Testis (tissue), 3 donors: ENCODE data around the gene EPDR1. TPM values are rescaled to one million over a fixed set of nuclear protein-coding genes. Genes with fewer than 3 reads are reported as not detected.

Source experiments
- DNase-seq: peaks from one replicate; pipeline ENCODE4 v3.0.0-alpha.2; 2019
- H3K27ac ChIP-seq, 2 donors: fragments of 200-600 bp; sonication (generic); one replicate each; pipeline ENCODE4 v1.5.1; 2019
- H3K27me3 ChIP-seq: fragments of 200-600 bp; sonication (generic); one replicate; pipeline ENCODE4 v1.5.1; 2019
- H3K36me3 ChIP-seq: fragments of 200-600 bp; sonication (generic); one replicate; pipeline ENCODE4 v1.5.1; 2017; ENCODE audit warnings: low read depth; ENCODE audit errors: missing control alignments
- H3K4me1 ChIP-seq: fragments of 200-600 bp; sonication (generic); one replicate; pipeline ENCODE4 v1.5.1; 2019
- H3K4me3 ChIP-seq, 2 donors: fragments of 200-600 bp; sonication (generic); one replicate each; pipeline ENCODE4 v1.5.1; 2017 to 2019
- H3K9me3 ChIP-seq: fragments of 200-600 bp; sonication (generic); one replicate; pipeline ENCODE4 v1.5.1; 2017
- CTCF ChIP-seq, 3 experiments: fragments of 450-650 bp in 2 of 3; fragments of 200-600 bp in 1 of 3; sonication (generic) in 1 of 3; IDR thresholded peaks; one replicate each; pipeline ENCODE4 v1.5.1; 2016 to 2019; ENCODE audit warnings: antibody characterized with exemption in 3 of 3, mild to moderate bottlenecking in 2 of 3, moderate library complexity in 1 of 3
- POLR2A ChIP-seq: fragments of 450-650 bp; IDR thresholded peaks from one replicate; pipeline ENCODE4 v1.6.1; 2017; ENCODE audit warnings: antibody characterized with exemption, mild to moderate bottlenecking, moderate library complexity
- WGBS, 2 donors: methylation state at CpG; one replicate each; pipeline ENCODE4 v1.1.5; 2018; 5-methylcytosine and 5-hydroxymethylcytosine counted together
- intact Hi-C: fragments of 100-400 bp; cut with DNase I; formaldehyde crosslinking; loops from one replicate; pipeline ENCODE4 v1.15.1; 2023; ENCODE audit warnings: low total_unique reads
- polyA plus RNA-seq: library from polyadenylated mRNA; stranded (reverse); fragments of 350-450 nt; fragmentation: Illumina TruSeq; extraction: RNeasy Lipid Tissue Mini Kit (QIAGEN cat#74804); gene quantifications from one replicate; pipeline ENCODE4 v1.2.3, GENCODE V29; 2014; ENCODE audit warnings: low read depth, low replicate concordance; ENCODE audit not compliant: insufficient read depth
- total RNA-seq, 2 donors: library from RNA; depleted of rRNA; stranded (reverse); fragments of >200 nt; gene quantifications; one replicate each; pipeline ENCODE4 v1.2.3, GENCODE V29; 2016

EPDR1 gene
- total and polyA plus RNA-seq, 3 donors from 2014 or later: 30.4 to 34.8 (median 33.9) TPM

- Histone ChIP-seq H3K4me3 (no peak overlapping the region), H3K27ac (peak overlapping the region; percentile 53 to 68), H3K27me3 (no peaks in the 10 kb centered on the region), H3K36me3 (no peaks in the 10 kb centered on the region), H3K4me1 (peaks cover 20% of the 10 kb centered on the region), H3K9me3 (no peaks in the 10 kb centered on the region)
- intact Hi-C loops: no loop called here
- TF ChIP-seq POLR2A (no peak), CTCF (IDR thresholded peaks at IDR 0.05) (no peak)
- DNase-seq: no peak
- 48 to 53% methylated on average over 8 of the region's 8 CpGs for WGBS, 2 donors
Measured at GRCh38 chr7:37943905-37944736, 23.7 kb downstream of the EPDR1 start.

- H3K27me3 ChIP-seq: no peaks in the 10 kb centered on the region
- H3K9me3 ChIP-seq: no peaks in the 10 kb centered on the region
- no peak for DNase-seq
- TF ChIP-seq POLR2A: no peak
- no peak for TF ChIP-seq CTCF (IDR thresholded peaks at IDR 0.05)
- no peak overlapping the region for H3K4me3 ChIP-seq
- peak overlapping the region; percentile 53 to 68 for H3K27ac ChIP-seq
- no peaks in the 10 kb centered on the region for H3K36me3 ChIP-seq
- intact Hi-C loops: no loop called here
- H3K4me1 ChIP-seq: peaks cover 20% of the 10 kb centered on the region
- WGBS, 2 donors: 36 to 46% methylated on average over 2 of the region's 2 CpGs
Measured at GRCh38 chr7:37944737-37945054, 24.3 kb downstream of the EPDR1 start.

GRCh38 chr7:37945336-37945735, 24.9 kb downstream of the EPDR1 start:
- TF ChIP-seq POLR2A (no peak), CTCF (IDR thresholded peaks at IDR 0.05) (no peak)
- Histone ChIP-seq H3K4me3 (no peak overlapping the region), H3K27me3 (no peaks in the 10 kb centered on the region), H3K9me3 (no peaks in the 10 kb centered on the region), H3K36me3 (no peaks in the 10 kb centered on the region), H3K4me1 (peaks cover 20% of the 10 kb centered on the region), H3K27ac (peak overlapping the region in 1 of 2 donors; percentile 8)
- no peak for DNase-seq
- intact Hi-C loops: no loop called here
- WGBS, 2 donors: 70 to 82% methylated on average over 4 of the region's 4 CpGs

GRCh38 chr7:37947138-37947940, 26.9 kb downstream of the EPDR1 start:
- intact Hi-C loops: no loop called here
- TF ChIP-seq POLR2A: no peak
- TF ChIP-seq CTCF (IDR thresholded peaks at IDR 0.05): no peak

More at GRCh38 chr7:37947138-37947940, 26.9 kb downstream of the EPDR1 start:
- H3K36me3 ChIP-seq: no peaks in the 10 kb centered on the region
- no peak overlapping the region for H3K27ac ChIP-seq
- no peaks in the 10 kb centered on the region for H3K9me3 ChIP-seq
- no peak for DNase-seq
- H3K4me3 ChIP-seq: no peak overlapping the region
- peaks cover 15% of the 10 kb centered on the region for H3K4me1 ChIP-seq
- WGBS, 2 donors: 88 to 90% methylated on average over 7 of the region's 7 CpGs
- no peaks in the 10 kb centered on the region for H3K27me3 ChIP-seq
